Measurements from ENCODE around the gene MRPL18. TPM values are rescaled to one million over a fixed set of nuclear protein-coding genes. Genes with fewer than 3 reads are reported as not detected.

Gene MRPL18
- total RNA-seq, 1 donor from 2014 or later: 64.6 TPM

GRCh38 chr6:159838020-159838744 is 47.9 kb downstream of the MRPL18 start:
- no peaks in the 10 kb centered on the region for H3K79me2 ChIP-seq (ENCODE audit: insufficient read depth, low read length)
- DNase-seq (ENCODE audit: low read depth) (no peak), FAIRE-seq (no peak)
- no peaks in the 10 kb centered on the region for H3K4me1 ChIP-seq (ENCODE audit: insufficient read depth, low read length)
- no peak overlapping the region for H3K27ac ChIP-seq (ENCODE audit: low read depth, low read length)
- H3K4me3 ChIP-seq (ENCODE audit: insufficient read depth, low read depth, low read length): no peak overlapping the region
- TF ChIP-seq EZH2 (IDR thresholded peaks at IDR 0.05; ENCODE audit: insufficient read depth, low read length): no peak
- no peak for TF ChIP-seq CTCF (IDR thresholded peaks at IDR 0.05; ENCODE audit: insufficient read depth, low read depth, low read length)
- H4K20me1 ChIP-seq (ENCODE audit: insufficient read depth, low read length): no peaks in the 10 kb centered on the region
- Mint-ChIP-seq H3K9me3 (ENCODE audit: unreplicated experiment) (no peaks in the 10 kb centered on the region), H3K36me3 (ENCODE audit: low read depth, unreplicated experiment) (no peaks in the 10 kb centered on the region), H3K27me3 (ENCODE audit: low read depth, unreplicated experiment) (peaks cover 2% of the 10 kb centered on the region), H3K27ac (ENCODE audit: unreplicated experiment) (peak overlapping the region; percentile 9), H3K4me1 (ENCODE audit: low read depth, unreplicated experiment) (no peaks in the 10 kb centered on the region), H3K4me3 (ENCODE audit: unreplicated experiment) (no peak overlapping the region)
- no peaks in the 10 kb centered on the region for H3K27me3 ChIP-seq (ENCODE audit: insufficient read depth, low read length)
- H3K4me2 ChIP-seq (ENCODE audit: low read length): no peak overlapping the region
- no peak overlapping the region for H3K9ac ChIP-seq (ENCODE audit: low read length)
- H3K36me3 ChIP-seq (ENCODE audit: insufficient read depth, low read length): no peaks in the 10 kb centered on the region
- no peak overlapping the region for H2AFZ ChIP-seq (ENCODE audit: low read depth, low read length)
- H3K9me3 ChIP-seq (ENCODE audit: insufficient read depth, low read depth, low read length): no peaks in the 10 kb centered on the region

- Mint-ChIP-seq H3K36me3 (ENCODE audit: low read depth, unreplicated experiment) (no peaks in the 10 kb centered on the region), H3K4me3 (ENCODE audit: unreplicated experiment) (no peak overlapping the region), H3K4me1 (ENCODE audit: low read depth, unreplicated experiment) (no peaks in the 10 kb centered on the region), H3K27ac (ENCODE audit: unreplicated experiment) (no peak overlapping the region), H3K9me3 (ENCODE audit: unreplicated experiment) (no peaks in the 10 kb centered on the region), H3K27me3 (ENCODE audit: low read depth, unreplicated experiment) (peaks cover 2% of the 10 kb centered on the region)
- H4K20me1 ChIP-seq (ENCODE audit: insufficient read depth, low read length): no peaks in the 10 kb centered on the region
- peak; percentile 21 for TF ChIP-seq CTCF (IDR thresholded peaks at IDR 0.05; ENCODE audit: insufficient read depth, low read depth, low read length)
- TF ChIP-seq EZH2 (IDR thresholded peaks at IDR 0.05; ENCODE audit: insufficient read depth, low read length): no peak
- H3K36me3 ChIP-seq (ENCODE audit: insufficient read depth, low read length): no peaks in the 10 kb centered on the region
- no peak for FAIRE-seq
- no peaks in the 10 kb centered on the region for H3K27me3 ChIP-seq (ENCODE audit: insufficient read depth, low read length)
- no peaks in the 10 kb centered on the region for H3K79me2 ChIP-seq (ENCODE audit: insufficient read depth, low read length)
- H2AFZ ChIP-seq (ENCODE audit: low read depth, low read length): no peak overlapping the region
- H3K9me3 ChIP-seq (ENCODE audit: insufficient read depth, low read depth, low read length): no peaks in the 10 kb centered on the region
- H3K4me3 ChIP-seq (ENCODE audit: insufficient read depth, low read depth, low read length): no peak overlapping the region
- no peak for DNase-seq (ENCODE audit: low read depth)
- no peak overlapping the region for H3K9ac ChIP-seq (ENCODE audit: low read length)
- H3K4me2 ChIP-seq (ENCODE audit: low read length): no peak overlapping the region
- no peak overlapping the region for H3K27ac ChIP-seq (ENCODE audit: low read depth, low read length)
- no peaks in the 10 kb centered on the region for H3K4me1 ChIP-seq (ENCODE audit: insufficient read depth, low read length)
These were observed 51.8 kb downstream of the MRPL18 start for GRCh38 chr6:159842035-159842434.

Data from astrocyte (in vitro differentiated cells and primary cell).